Activated T-cell treated with anti-CD3 and anti-CD28 coated beads, Interleukin-2, amount 50 U/mL, for 24 hours (primary cell): ENCODE measurements around the gene CES1.
"Not testable (repeated sequence)": the region's sequence is repeated elsewhere in the genome, so short reads cannot be mapped to it uniquely, and the experiment has no call there.

Experiments
- DNase-seq: peaks from one replicate; pipeline ENCODE4 v3.0.0-alpha.2; 2020
- H3K27ac Mint-ChIP-seq: 2 replicates; pipeline ENCODE4 v1.8.0; 2020; ENCODE audit warnings: mild to moderate bottlenecking, mixed read lengths
- H3K27me3 Mint-ChIP-seq: 2 replicates; pipeline ENCODE4 v1.8.0; 2020; ENCODE audit warnings: mixed read lengths
- H3K36me3 Mint-ChIP-seq: 2 replicates; pipeline ENCODE4 v1.8.0; 2020; ENCODE audit warnings: low read depth, mixed read lengths
- H3K4me1 Mint-ChIP-seq: 2 replicates; pipeline ENCODE4 v1.8.0; 2020; ENCODE audit warnings: low read depth, mixed read lengths
- H3K4me3 Mint-ChIP-seq: 2 replicates; pipeline ENCODE4 v1.8.0; 2020; ENCODE audit warnings: mild to moderate bottlenecking, moderate library complexity, mixed read lengths
- H3K9me3 Mint-ChIP-seq: 2 replicates; pipeline ENCODE4 v1.8.0; 2020; ENCODE audit warnings: mixed read lengths

The CES1 gene

DNA sequence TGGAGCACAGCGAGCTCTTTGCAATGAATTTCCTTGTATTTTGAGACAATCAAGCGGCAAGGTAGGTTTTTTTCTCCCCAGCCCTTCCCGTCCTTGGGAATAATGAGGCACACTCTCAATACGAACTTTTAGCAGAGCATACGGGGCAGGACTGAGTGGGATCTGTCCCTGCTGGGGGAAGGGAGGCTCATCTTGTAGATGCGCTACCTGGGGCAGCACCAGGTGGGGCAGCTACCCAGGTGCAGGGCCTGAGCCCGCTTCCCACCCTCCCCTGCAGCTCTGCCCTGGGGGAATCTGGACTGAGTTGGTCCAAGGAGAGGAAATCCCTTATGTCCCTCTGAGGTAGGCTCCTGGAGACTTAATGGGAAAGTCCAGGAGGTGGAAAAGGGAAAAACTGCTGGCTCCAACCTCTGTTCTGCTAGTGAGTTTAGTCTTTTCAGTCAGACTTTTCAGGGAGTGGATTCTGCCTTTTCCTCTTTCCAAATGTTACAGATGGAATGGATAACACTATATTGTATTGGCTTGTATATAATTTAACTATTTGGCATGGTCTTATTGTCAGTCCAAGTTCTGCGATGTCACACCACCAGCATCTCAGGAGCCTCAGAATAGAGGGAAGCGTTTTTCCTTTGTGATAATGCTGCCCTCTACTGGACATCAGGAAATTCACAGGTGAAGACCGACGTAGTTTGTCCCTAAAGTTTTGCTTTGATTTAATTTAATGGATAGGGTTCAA lies 9.6 kb upstream of the CES1 start:
- Mint-ChIP-seq H3K27me3 (peaks cover 32% of the 10 kb centered on the region), H3K4me3 (no peak overlapping the region), H3K36me3 (no peaks in the 10 kb centered on the region), H3K27ac (no peak overlapping the region), H3K9me3 (no peaks in the 10 kb centered on the region), H3K4me1 (no peaks in the 10 kb centered on the region)
- DNase-seq: no peak

DNA sequence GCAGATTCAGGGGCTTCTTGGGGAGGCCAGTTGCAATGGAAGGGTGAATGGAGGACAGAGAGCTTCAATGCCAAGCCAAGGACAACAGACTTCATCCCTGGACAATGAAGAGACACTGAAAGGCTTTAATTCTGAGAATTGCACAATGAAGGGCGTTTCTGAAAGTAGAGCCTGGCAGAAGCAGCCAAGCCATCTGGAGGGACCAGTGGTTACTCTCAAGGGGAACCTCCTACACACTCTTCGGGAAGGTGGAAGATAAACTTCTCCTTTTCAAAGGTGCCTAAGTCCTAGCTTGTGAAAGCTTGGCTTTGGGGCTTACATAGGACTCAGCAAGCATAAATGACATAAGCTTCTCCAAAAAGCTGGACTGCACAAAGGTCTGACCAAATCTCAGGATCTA lies 6.2 kb upstream of the CES1 start:
- Mint-ChIP-seq H3K4me1 (no peaks in the 10 kb centered on the region), H3K9me3 (no peaks in the 10 kb centered on the region), H3K4me3 (no peak overlapping the region), H3K36me3 (no peaks in the 10 kb centered on the region), H3K27ac (no peak overlapping the region), H3K27me3 (peaks cover 22% of the 10 kb centered on the region)
- no peak for DNase-seq

DNA sequence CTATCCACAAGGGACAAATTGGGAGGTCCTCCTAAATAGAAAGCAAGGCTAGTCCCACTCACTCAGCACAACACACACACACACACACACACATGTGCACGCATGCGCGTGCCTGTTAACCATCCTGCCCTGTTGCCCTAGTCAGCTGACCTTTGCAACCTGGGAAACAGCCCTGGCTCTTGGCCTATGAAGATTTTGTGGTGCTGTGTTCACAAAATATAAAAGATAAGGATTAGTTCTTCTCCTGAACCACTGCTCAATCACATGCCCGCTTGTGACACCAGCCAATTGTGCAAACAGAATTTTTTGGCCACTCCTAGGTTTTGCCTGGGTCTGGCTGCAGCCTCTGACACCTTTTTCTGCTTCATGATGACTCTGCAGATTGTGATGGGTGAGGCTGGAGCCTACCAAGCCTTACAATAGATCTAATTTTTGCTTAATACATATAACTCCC lies 3.3 kb upstream of the CES1 start:
- Mint-ChIP-seq H3K36me3 (no peaks in the 10 kb centered on the region), H3K9me3 (no peaks in the 10 kb centered on the region), H3K4me3 (no peak overlapping the region), H3K27ac (no peak overlapping the region), H3K4me1 (no peaks in the 10 kb centered on the region), H3K27me3 (peaks cover 9% of the 10 kb centered on the region)
- no peak for DNase-seq

DNA sequence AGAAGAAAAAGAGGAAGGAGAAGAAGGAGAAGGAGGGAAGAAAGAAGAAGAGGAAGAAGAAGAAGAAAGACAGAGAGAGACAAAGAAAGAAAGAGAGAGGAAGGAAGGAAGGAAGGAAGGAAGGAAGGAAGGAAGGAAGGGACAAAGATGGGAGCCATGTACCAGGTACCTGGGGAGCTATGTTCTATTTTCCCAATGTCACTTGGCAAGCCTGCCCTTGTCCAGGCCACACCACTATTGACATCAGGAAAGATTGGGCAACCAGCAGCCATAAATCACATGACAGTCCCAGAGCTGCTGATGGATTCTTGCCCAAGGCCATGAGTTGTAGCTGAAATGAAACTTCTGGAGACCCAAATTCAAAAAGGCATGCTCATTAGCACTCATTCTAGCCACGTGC lies 2.7 kb upstream of the CES1 start:
- DNase-seq: no peak
- Mint-ChIP-seq H3K4me3 (no peak overlapping the region), H3K27me3 (peaks cover 8% of the 10 kb centered on the region), H3K36me3 (no peaks in the 10 kb centered on the region), H3K4me1 (no peaks in the 10 kb centered on the region), H3K9me3 (no peaks in the 10 kb centered on the region), H3K27ac (no peak overlapping the region)

DNA sequence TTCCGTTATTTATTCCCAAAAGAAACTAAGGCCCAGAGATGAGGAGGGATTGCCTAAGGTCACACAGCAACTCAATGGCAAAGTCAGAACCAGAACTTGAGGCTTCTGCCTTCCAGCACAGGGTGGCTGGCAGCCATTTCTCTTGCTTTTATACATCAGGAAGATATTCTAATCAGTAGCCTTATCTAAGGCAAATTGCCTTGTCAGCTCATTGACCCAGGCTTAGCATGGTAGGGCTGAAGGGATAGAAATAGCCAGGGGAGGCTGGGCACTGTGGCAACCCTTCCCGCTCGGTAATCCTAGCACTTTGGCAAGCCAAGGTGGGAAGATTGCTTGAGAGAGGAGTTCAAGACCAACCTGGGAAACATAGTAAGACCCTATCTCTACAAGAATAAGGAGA lies 2.3 kb upstream of the CES1 start:
- H3K27ac Mint-ChIP-seq, DNase-seq, H3K9me3 Mint-ChIP-seq, H3K4me1 Mint-ChIP-seq, H3K27me3 Mint-ChIP-seq, H3K4me3 Mint-ChIP-seq, H3K36me3 Mint-ChIP-seq: not testable (repeated sequence)

DNA sequence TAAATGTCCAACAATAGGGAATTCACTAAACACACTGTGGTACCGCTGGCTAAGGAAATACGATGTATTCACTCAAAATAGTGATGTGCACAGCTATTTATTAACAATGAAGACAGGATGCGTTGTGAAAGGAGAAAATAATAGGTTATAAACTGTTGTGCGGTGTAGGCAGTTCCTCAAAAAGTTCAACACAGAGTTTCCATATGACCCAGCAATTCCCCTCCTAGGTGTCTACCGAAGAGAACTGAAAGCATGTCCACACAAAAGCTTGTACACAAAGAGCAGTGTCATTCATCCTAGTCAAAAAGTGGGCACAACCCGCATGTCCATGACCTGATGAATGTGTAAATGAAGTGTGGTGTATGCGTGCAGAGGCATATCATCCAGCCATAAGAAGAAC lies 1.2 kb upstream of the CES1 start:
- Mint-ChIP-seq H3K4me3 (no peak overlapping the region), H3K27me3 (peaks cover 8% of the 10 kb centered on the region), H3K9me3 (no peaks in the 10 kb centered on the region), H3K4me1 (no peaks in the 10 kb centered on the region), H3K27ac (no peak overlapping the region), H3K36me3 (no peaks in the 10 kb centered on the region)
- no peak for DNase-seq

DNA sequence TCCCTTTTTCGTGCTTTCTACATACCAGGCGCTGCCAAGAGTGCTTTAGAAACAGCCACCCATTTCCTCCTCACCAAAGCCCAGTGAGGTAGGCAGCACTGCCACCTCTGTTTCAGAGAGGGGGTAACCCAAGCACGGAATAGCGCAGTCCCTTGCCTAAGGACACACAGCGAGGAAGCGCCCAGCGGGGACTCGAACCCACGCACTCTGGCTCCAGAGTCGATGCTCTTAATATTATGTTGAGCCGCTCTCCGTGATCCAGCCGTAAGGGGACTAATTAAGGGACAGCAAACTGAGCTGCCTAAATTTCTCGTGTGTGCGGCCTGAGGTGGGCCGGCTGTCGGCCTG lies 497 bp downstream of the CES1 start:
- Mint-ChIP-seq H3K4me3 (no peak overlapping the region), H3K9me3 (no peaks in the 10 kb centered on the region), H3K27ac (no peak overlapping the region), H3K4me1 (no peaks in the 10 kb centered on the region), H3K27me3 (peaks cover 8% of the 10 kb centered on the region), H3K36me3 (no peaks in the 10 kb centered on the region)
- no peak for DNase-seq

DNA sequence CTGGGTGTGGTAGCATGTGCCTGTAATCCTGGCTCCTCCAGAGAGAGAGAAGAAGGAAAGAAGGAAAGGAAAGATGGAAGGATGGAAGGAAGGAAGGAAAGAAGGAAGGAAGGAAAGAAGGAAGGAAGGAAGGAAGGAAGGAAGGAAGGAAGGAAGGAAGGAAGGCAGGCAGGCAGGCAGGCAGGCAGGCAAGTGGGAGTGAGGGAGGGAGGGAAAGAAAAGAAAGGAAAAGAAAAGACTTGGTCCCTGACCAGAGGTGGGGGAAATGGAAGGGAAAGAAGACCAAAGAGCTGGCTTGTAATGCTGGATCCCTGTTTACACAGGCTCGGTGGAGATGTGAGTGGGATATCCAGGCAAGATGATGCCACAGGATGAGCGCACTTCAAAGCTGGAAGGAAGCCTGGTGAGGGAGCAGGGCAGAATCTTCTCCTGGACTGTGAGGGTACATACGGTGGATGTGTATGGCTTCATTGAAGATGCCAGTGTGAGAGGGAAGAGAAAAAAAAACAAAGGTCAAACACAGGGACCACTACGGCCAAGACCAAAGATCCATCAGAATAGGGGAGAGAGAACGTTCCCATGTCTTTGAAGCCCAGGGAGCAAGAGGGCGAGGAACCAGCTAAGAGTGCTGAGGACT lies 2.1 kb downstream of the CES1 start:
- Mint-ChIP-seq H3K4me1 (no peaks in the 10 kb centered on the region), H3K27me3 (peaks cover 8% of the 10 kb centered on the region), H3K9me3 (no peaks in the 10 kb centered on the region), H3K27ac (no peak overlapping the region), H3K36me3 (no peaks in the 10 kb centered on the region), H3K4me3 (no peak overlapping the region)
- no peak for DNase-seq

DNA sequence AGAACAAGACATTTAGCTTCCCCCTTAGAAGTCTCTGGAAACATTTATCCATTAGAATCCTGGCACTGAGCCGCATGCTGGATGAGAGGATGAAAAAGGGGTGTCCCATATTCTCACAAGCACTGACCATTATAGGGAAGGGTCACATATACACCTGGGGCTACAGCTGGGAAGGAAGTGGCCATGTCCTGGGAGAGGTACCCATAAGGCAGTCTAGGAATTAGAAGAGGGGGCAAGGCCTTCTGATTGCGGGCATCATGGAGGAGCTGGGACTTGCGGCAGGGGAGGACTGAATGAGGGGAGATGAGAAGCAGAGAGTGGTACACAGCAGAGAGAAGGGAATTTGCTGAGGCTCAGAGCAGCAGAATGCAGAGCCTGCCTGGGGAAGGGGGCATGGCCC lies 3.7 kb downstream of the CES1 start:
- not testable (repeated sequence) for DNase-seq, H3K4me3 Mint-ChIP-seq, H3K36me3 Mint-ChIP-seq, H3K4me1 Mint-ChIP-seq, H3K27ac Mint-ChIP-seq, H3K9me3 Mint-ChIP-seq
- H3K27me3 Mint-ChIP-seq: peaks cover 12% of the 10 kb centered on the region

DNA sequence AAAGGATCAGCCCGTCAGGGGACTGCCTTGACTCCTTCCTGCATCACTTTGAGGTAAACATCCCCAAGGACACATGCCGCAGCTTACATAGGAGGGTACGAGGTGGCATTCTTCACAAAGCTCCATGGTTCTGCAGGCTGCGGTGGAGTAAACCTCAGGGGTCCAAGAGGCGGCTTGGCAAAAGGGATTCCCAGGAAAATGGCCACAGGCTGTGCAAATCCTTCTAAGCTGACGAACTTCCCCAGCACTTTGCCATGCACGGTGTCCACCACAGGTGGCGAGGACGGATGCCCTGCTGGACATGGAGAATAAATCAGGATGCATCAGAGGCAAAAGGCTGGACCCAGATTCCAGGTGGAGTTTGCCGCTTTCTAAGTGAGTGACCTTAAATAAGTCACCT lies 4.2 kb downstream of the CES1 start:
- H3K4me3 Mint-ChIP-seq: no peak overlapping the region
- H3K27ac Mint-ChIP-seq: no peak overlapping the region
- H3K36me3 Mint-ChIP-seq: no peaks in the 10 kb centered on the region
- peaks cover 10% of the 10 kb centered on the region for H3K27me3 Mint-ChIP-seq
- DNase-seq: no peak
- H3K4me1 Mint-ChIP-seq: no peaks in the 10 kb centered on the region
- H3K9me3 Mint-ChIP-seq: no peaks in the 10 kb centered on the region

DNA sequence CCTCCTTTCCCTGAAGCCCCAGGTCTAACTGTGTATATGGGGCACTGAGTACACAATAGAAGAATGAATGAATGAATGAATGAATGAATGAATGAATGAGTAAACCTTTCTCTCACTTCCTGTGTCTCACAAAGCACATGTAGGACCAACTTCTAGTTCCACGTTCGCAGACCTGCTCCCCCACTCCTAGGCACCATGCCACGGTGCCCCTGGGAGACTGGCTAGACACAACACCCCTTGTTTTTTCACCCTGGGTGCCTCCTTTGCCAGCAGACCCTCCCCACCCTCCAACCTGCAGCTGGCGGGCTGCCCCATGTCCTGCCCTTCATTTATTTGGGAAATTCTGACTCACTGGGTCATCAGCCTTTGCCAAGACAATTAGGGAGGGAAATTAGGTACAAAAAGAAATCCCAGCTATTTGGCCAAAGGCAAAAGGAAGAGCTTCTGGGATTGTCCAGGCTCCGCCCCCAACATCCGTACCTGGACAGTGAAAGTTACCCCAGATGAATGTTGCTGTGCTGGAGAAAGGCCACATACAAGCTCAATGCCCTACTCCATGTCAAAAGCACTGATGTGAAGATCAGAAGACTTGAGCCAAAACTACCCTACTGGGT lies 7.7 kb downstream of the CES1 start:
- Mint-ChIP-seq H3K9me3 (no peaks in the 10 kb centered on the region), H3K36me3 (no peaks in the 10 kb centered on the region), H3K27me3 (peaks cover 18% of the 10 kb centered on the region), H3K4me1 (no peaks in the 10 kb centered on the region), H3K27ac (no peak overlapping the region), H3K4me3 (no peak overlapping the region)
- DNase-seq: no peak

DNA sequence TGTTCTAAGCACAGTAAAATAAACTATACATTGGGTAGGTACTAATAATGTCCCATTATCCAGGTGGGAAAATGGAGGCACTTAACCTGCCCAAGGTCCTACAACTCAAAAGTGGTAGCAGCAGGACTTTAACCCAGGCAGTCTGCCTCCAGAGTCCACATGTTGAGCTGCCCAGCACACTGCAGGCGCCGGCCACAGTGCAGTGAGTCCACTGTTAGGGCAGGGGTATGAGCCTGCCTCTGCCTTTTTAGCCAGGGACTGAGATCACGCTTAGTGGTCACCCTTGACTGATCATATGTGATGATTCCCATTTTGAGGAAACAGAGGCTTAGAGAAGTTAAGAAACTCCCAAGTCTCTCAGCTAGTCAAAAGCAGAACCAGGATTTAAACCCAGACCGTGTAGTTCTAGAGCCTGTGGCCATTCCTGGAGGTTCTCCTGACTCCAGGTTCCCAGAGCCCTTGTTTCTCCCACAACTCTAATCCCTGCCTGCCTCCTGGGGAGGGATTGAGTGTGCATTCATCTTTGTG lies 8.4 kb downstream of the CES1 start:
- Mint-ChIP-seq H3K27me3 (peaks cover 20% of the 10 kb centered on the region), H3K4me1 (no peaks in the 10 kb centered on the region), H3K36me3 (no peaks in the 10 kb centered on the region), H3K9me3 (no peaks in the 10 kb centered on the region), H3K27ac (no peak overlapping the region), H3K4me3 (no peak overlapping the region)
- no peak for DNase-seq

DNA sequence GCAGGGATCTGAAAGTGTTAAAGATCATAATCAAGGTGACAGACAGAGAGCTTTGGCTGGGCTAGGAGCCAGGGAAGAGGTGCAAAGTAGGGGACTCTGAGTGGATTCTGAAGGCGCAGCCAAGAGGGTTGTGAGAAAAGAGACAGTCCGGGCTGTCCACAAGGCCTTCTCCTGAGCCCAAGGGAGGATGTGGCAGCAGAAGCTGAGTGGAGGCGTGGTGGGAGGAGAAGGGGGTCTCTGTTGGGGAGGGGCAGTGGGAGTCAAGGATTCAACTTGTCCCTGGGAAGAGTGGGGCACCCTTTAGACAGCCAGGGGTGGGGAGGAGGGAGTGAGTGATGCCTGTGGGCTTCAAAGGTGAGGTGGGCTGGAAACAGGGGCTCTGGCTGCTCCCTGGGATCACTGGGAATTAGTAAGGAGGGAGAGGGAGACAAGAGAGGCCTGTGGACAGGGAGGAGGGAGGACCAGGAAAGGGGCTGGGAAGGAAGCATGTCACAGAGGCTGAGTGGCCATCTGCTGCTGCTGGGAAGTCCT lies 10.6 kb downstream of the CES1 start:
- Mint-ChIP-seq H3K9me3 (no peaks in the 10 kb centered on the region), H3K4me1 (no peaks in the 10 kb centered on the region), H3K36me3 (no peaks in the 10 kb centered on the region), H3K27me3 (peaks cover 24% of the 10 kb centered on the region), H3K4me3 (no peak overlapping the region), H3K27ac (no peak overlapping the region)
- DNase-seq: no peak

DNA sequence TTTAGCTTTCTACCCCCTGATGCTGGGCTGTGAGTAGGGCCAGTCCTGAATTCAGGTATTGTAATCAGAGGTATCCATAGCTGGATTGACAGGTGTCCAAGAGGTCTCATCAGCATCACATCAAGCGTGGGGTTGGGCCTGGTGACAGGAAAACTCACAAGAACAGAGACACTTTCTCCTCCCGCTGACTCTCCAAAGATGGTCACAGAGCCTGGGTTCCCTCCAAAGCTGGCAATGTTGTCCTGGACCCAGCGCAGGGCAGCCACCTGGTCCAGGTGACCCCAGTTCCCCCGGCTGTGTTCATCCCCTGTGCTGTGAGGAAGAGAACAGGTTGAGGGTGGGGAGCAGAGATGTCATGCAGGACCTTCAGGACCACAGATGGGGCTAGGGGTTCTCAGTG lies 11.7 kb downstream of the CES1 start:
- H3K4me3 Mint-ChIP-seq: no peak overlapping the region
- H3K36me3 Mint-ChIP-seq: no peaks in the 10 kb centered on the region
- no peaks in the 10 kb centered on the region for H3K4me1 Mint-ChIP-seq
- peaks cover 34% of the 10 kb centered on the region for H3K27me3 Mint-ChIP-seq
- DNase-seq: no peak
- no peak overlapping the region for H3K27ac Mint-ChIP-seq
- no peaks in the 10 kb centered on the region for H3K9me3 Mint-ChIP-seq

DNA sequence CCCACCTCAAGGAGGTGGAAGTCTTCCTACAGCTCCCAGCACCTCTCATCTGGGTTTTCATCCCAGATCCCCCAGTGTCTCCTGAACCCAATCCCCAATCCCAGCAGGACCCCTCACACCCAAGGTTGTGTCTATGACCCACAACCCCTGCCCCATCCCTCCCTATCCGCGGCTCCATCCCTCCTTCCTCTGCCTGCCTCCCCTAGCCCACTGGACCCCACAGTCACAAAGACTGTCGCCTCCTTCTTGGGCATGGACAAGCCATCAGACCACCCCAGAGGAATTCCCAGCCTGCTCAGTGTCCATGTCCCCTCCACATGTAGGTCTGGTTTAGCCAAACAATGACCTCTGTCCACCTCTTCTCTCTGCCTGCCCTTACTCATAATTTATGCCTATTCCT lies 12.3 kb downstream of the CES1 start:
- DNase-seq: no peak
- H3K36me3 Mint-ChIP-seq: no peaks in the 10 kb centered on the region
- H3K4me1 Mint-ChIP-seq: no peaks in the 10 kb centered on the region
- H3K27ac Mint-ChIP-seq: no peak overlapping the region
- no peaks in the 10 kb centered on the region for H3K9me3 Mint-ChIP-seq
- peaks cover 40% of the 10 kb centered on the region for H3K27me3 Mint-ChIP-seq
- no peak overlapping the region for H3K4me3 Mint-ChIP-seq
